GM12878 (cell line): ENCODE measurements around the gene DSTYK. TPM values are rescaled to one million over a fixed set of nuclear protein-coding genes. Genes with fewer than 3 reads are reported as not detected.

Source experiments
- ATAC-seq: fragments of 200-7000 bp; cut with Tn5 transposase; 3 replicates; pipeline ENCODE4 v1.9.1; 2020; ENCODE audit warnings: mild to moderate bottlenecking, moderate library complexity
- BruUV-seq: library from RNA; stranded (reverse); fragments of 400-500 nt; replicated peaks from 2 replicates; lab custom pipeline; 2021; lab: Mats Ljungman, UMichigan
- CTCF ChIA-PET: fragments of 300-600 bp; sonication (Branson Sonifier 250); formaldehyde crosslinking; extraction: SDS; loops from one replicate; lab custom pipeline; 2021; ENCODE audit warnings: inconsistent platforms; lab: Yijun Ruan, JAX
- POLR2A ChIA-PET: fragments of 350-600 bp; formaldehyde crosslinking; extraction: SDS; loops from one replicate; lab custom pipeline; 2021; ENCODE audit warnings: inconsistent platforms; lab: Charles Lee
- RAD21 ChIA-PET: fragments of 300-600 bp; sonication (Branson Sonifier 250); formaldehyde crosslinking; loops from one replicate; lab custom pipeline; 2023; ENCODE audit warnings: antibody characterized with exemption; ENCODE audit not compliant: unreplicated experiment; lab: Charles Lee
- SMC1A ChIA-PET: fragments of 300-600 bp; sonication (Branson Sonifier 250); formaldehyde crosslinking; loops from one replicate; lab custom pipeline; 2023; ENCODE audit not compliant: unreplicated experiment, uncharacterized antibody; lab: Charles Lee
- DNase-seq: peaks from one replicate; pipeline ENCODE4 v3.0.0-alpha.2; 2011; ENCODE audit warnings: low read depth, low spot score
- FAIRE-seq: peaks from 3 replicates; lab custom pipeline; 2011; peaks lifted over from hg19 to GRCh38; lab: Jason Lieb, UNC
- H2AFZ ChIP-seq: 2 replicates; pipeline ENCODE4 v1.6.0; 2011; ENCODE audit warnings: low read depth, low read length, control low read depth; ENCODE audit not compliant: control insufficient read depth
- H3K27ac ChIP-seq: 2 replicates; pipeline ENCODE4 v1.5.1; 2011; ENCODE audit warnings: control low read depth; ENCODE audit not compliant: control insufficient read depth, insufficient read depth
- H3K27me3 ChIP-seq, 2 experiments: replicated peaks in 1 of 2; 2 replicates each; pipeline versions ENCODE4 v1.6.0 to v1.6.1; 2011; ENCODE audit warnings: low read length in 1 of 2; ENCODE audit not compliant: control insufficient read depth in 2 of 2, insufficient read depth in 2 of 2
- H3K36me3 ChIP-seq, 2 experiments: 2 replicates each; pipeline ENCODE4 v1.5.1; 2011; ENCODE audit warnings: low read length in 1 of 2; ENCODE audit not compliant: control insufficient read depth in 2 of 2, insufficient read depth in 2 of 2
- H3K4me1 ChIP-seq: 2 replicates; pipeline ENCODE4 v1.6.1; 2011; ENCODE audit warnings: mild to moderate bottlenecking, low read length, moderate library complexity, mixed read lengths; ENCODE audit not compliant: control insufficient read depth, insufficient read depth
- H3K4me2 ChIP-seq: 2 replicates; pipeline ENCODE4 v1.6.0; 2011; ENCODE audit warnings: control low read depth; ENCODE audit not compliant: control insufficient read depth, insufficient read depth
- H3K4me3 ChIP-seq: fragments of 200-600 bp; sonication (generic); 2 replicates; pipeline ENCODE4 v1.5.1; 2016
- H3K79me2 ChIP-seq: 2 replicates; pipeline ENCODE4 v1.6.0; 2011; ENCODE audit warnings: low read length; ENCODE audit not compliant: control insufficient read depth, insufficient read depth
- H3K9ac ChIP-seq: 2 replicates; pipeline ENCODE4 v1.8.0; 2011; ENCODE audit warnings: low read length, control low read depth, mixed read lengths; ENCODE audit not compliant: control insufficient read depth, insufficient read depth
- H3K9me3 ChIP-seq: replicated peaks from 3 replicates; pipeline ENCODE4 v1.5.1; 2011; ENCODE audit warnings: mild to moderate bottlenecking, low read length; ENCODE audit not compliant: control insufficient read depth, insufficient read depth
- H4K20me1 ChIP-seq: 2 replicates; pipeline ENCODE4 v1.6.0; 2011; ENCODE audit not compliant: control insufficient read depth, insufficient read depth
- BHLHE40 ChIP-seq, 2 experiments: fragments of 450-650 bp in 1 of 2; IDR thresholded peaks; 2 replicates each; pipeline ENCODE4 v1.6.1; 2011 to 2017; ENCODE audit warnings: low read depth in 2 of 2, borderline replicate concordance in 1 of 2, improper control_type of control experiment in 1 of 2, low read length in 1 of 2, mild to moderate bottlenecking in 1 of 2
- EGR1 ChIP-seq, 2 experiments: IDR thresholded peaks; 1 replicate in 1 of 2; 2 replicates in 1 of 2; pipeline ENCODE4 v1.6.1; 2011 to 2012; ENCODE audit warnings: low read depth in 2 of 2, low read length in 2 of 2, borderline replicate concordance in 1 of 2, mild to moderate bottlenecking in 1 of 2, moderate library complexity in 1 of 2
- SKIL ChIP-seq: fragments of 450-650 bp; IDR thresholded peaks from 2 replicates; pipeline ENCODE4 v1.6.1; 2017; ENCODE audit warnings: mild to moderate bottlenecking, low read depth, inconsistent platforms; ENCODE audit not compliant: poor library complexity, severe bottlenecking
- SREBF2 ChIP-seq: IDR thresholded peaks from 2 replicates; pipeline ENCODE4 v1.6.1; 2012; ENCODE audit warnings: mild to moderate bottlenecking, low read length
- USF1 ChIP-seq: IDR thresholded peaks from 2 replicates; pipeline ENCODE4 v1.6.1; 2011; ENCODE audit warnings: borderline replicate concordance, low read depth, mild to moderate bottlenecking, moderate library complexity, mixed read lengths, low read length; ENCODE audit not compliant: insufficient read depth; ENCODE audit errors: extremely low read length
- ZBED1 ChIP-seq: IDR thresholded peaks from 2 replicates; pipeline ENCODE4 v1.6.1; 2016; ENCODE audit warnings: borderline replicate concordance
- ZNF207 ChIP-seq: fragments of 450-650 bp; IDR thresholded peaks from 2 replicates; pipeline ENCODE4 v1.6.1; 2014; ENCODE audit warnings: antibody characterized with exemption, mild to moderate bottlenecking, borderline replicate concordance
- WGBS: methylation state at CpG from one replicate; pipeline ENCODE4 v1.1.6; 2016; ENCODE audit warnings: low lambda C conversion rate; ENCODE audit not compliant: insufficient replicate concordance, insufficient coverage; ENCODE audit errors: missing lambda C conversion rate; 5-methylcytosine and 5-hydroxymethylcytosine counted together
- in situ Hi-C: fragments of 300-500 bp; cut with MboI; formaldehyde crosslinking; loops from 9 replicates; pipeline ENCODE4 v1.14.3; 2018; ENCODE audit warnings: mixed read lengths
- intact Hi-C: fragments of 100-400 bp; cut with micrococcal nuclease; formaldehyde crosslinking; loops from one replicate; pipeline ENCODE4 v1.14.2; 2022; ENCODE audit not compliant: unreplicated experiment
- polyA plus RNA-seq, 11 experiments: library from polyadenylated mRNA; depleted of rRNA in 4 of 11; unstranded in 6 of 11; stranded (reverse) in 5 of 11; fragments of >200 nt; fragmentation: Nextera tagmentation in 4 of 11; fragmentation: Illumina TruSeq in 1 of 11; extraction: Ambion mirVana in 4 of 11; extraction: Trizol in 1 of 11; gene quantifications; 1 replicate in 1 of 11; 2 replicates in 10 of 11; pipeline versions ENCODE4 v1.2.1 to v1.2.3, GENCODE V29; 2011 to 2016; ENCODE audit warnings: inconsistent platforms in 2 of 11, missing spikeins in 2 of 11, low read depth in 1 of 11
- total RNA-seq, 4 experiments: library from RNA; depleted of rRNA in 3 of 4; stranded (reverse); fragments of >200 nt in 3 of 4; fragmentation: Illumina TruSeq in 1 of 4; extraction: Trizol in 1 of 4; gene quantifications; 2 replicates each; pipeline versions ENCODE4 v1.2.1 to v1.2.3, GENCODE V29; 2013 to 2021

DSTYK gene
- total and polyA plus RNA-seq, 10 of the 15 experiments (the other 5 are each of a cell fraction or from before 2014, with no cell fraction given): 2.7 to 5.5 (median 3.6) TPM

GRCh38 chr1:205257735-205258134 is 46.2 kb upstream of the DSTYK start:
- H3K27me3 ChIP-seq: no peaks in the 10 kb centered on the region; a peak in 2 of 4 replicates
- RAD21 ChIA-PET: interaction anchor here (0.8 to 21.3 kb wide), 4 partner anchors 13 to 117 kb away, joined by 3 to 728 read pairs (median 4); partner anchors contain the start of gene TMCC2
- DNase-seq (no peak), FAIRE-seq (no peak), ATAC-seq (no peak)
- H3K4me2 ChIP-seq: no peak overlapping the region
- no peaks in the 10 kb centered on the region for H3K79me2 ChIP-seq
- no peak for TF ChIP-seq ZNF207
- H3K4me3 ChIP-seq: no peak overlapping the region
- SMC1A ChIA-PET: interaction anchor here (0.7 to 17.4 kb wide), 6 partner anchors 19 to 196 kb away, joined by 3 to 427 read pairs (median 8); partner anchors contain the start of genes RBBP5 and TMCC2
- H4K20me1 ChIP-seq: peaks cover 4% of the 10 kb centered on the region
- H3K9ac ChIP-seq: no peak overlapping the region
- no TSS peak for BruUV-seq
- POLR2A ChIA-PET: interaction anchor here (7.0 kb wide), 1 partner anchor 28 kb away, joined by 75 read pairs; the partner anchor contains the start of gene TMCC2
- no peak overlapping the region for H2AFZ ChIP-seq
- in situ Hi-C loops: loop anchor here (5.0 kb wide), 1 partner anchor 280 kb away; no protein-coding TSS in a partner anchor
- CTCF ChIA-PET: interaction anchor here (0.7 to 42.1 kb wide), 13 partner anchors 12 to 282 kb away, joined by 3 to 2333 read pairs (median 12); partner anchors contain the start of genes NUAK2 and TMCC2
- H3K27ac ChIP-seq: no peak overlapping the region
- H3K4me1 ChIP-seq: no peaks in the 10 kb centered on the region
- no peaks in the 10 kb centered on the region for H3K36me3 ChIP-seq
- WGBS: 0% methylated on average over 2 of the region's 2 CpGs
- no peaks in the 10 kb centered on the region for H3K9me3 ChIP-seq
- intact Hi-C loops: loop anchor here (2.0 to 5.0 kb wide), 2 partner anchors 115 to 197 kb away; no protein-coding TSS in a partner anchor

- H3K9ac ChIP-seq: no peak overlapping the region
- no peak overlapping the region for H3K4me2 ChIP-seq
- H3K79me2 ChIP-seq: no peaks in the 10 kb centered on the region
- DNase-seq (no peak), FAIRE-seq (no peak), ATAC-seq (no peak)
- CTCF ChIA-PET: interaction anchor here (0.7 to 42.1 kb wide), 30 partner anchors 9 to 315 kb away, joined by 3 to 2333 read pairs (median 6); partner anchors contain the start of genes NUAK2, RBBP5 and TMCC2
- H3K27ac ChIP-seq: no peak overlapping the region
- SMC1A ChIA-PET: interaction anchor here (1.0 to 17.4 kb wide), 16 partner anchors 9 to 284 kb away, joined by 3 to 427 read pairs (median 7); partner anchors contain the start of genes DSTYK and TMCC2
- H3K36me3 ChIP-seq: no peaks in the 10 kb centered on the region
- TF ChIP-seq SKIL: no peak
- TF ChIP-seq EGR1 (IDR thresholded peaks at IDR 0.05; ENCODE audit: borderline replicate concordance in 1 of 2, low read depth in 2 of 2, low read length in 2 of 2): no peak
- TF ChIP-seq BHLHE40 (IDR thresholded peaks at IDR 0.05; ENCODE audit: borderline replicate concordance in 1 of 2, low read depth in 2 of 2, low read length in 1 of 2): no peak
- TF ChIP-seq SREBF2: no peak
- TF ChIP-seq USF1: no peak
- no peak for TF ChIP-seq ZBED1
- H3K4me3 ChIP-seq: no peak overlapping the region
- no TSS peak for BruUV-seq
- intact Hi-C loops (loop anchor here (1.0 to 5.0 kb wide), 5 partner anchors 29 to 282 kb away; no protein-coding TSS in a partner anchor), in situ Hi-C loops (loop anchor here (5.0 kb wide), 1 partner anchor 280 kb away; no protein-coding TSS in a partner anchor)
- H3K4me1 ChIP-seq: no peaks in the 10 kb centered on the region
- H2AFZ ChIP-seq: no peak overlapping the region
- peaks cover 4% of the 10 kb centered on the region for H4K20me1 ChIP-seq
- POLR2A ChIA-PET: interaction anchor here (1.1 to 7.0 kb wide), 2 partner anchors 16 to 27 kb away, joined by 3 to 75 read pairs; partner anchors contain the start of gene TMCC2
- peaks cover 0 to 1% of the 10 kb centered on the region in 2 experiments; a peak in 2 of 4 replicates for H3K27me3 ChIP-seq
- WGBS: 25% methylated on average over 19 of the region's 19 CpGs
- RAD21 ChIA-PET: interaction anchor here (0.9 to 21.3 kb wide), 11 partner anchors 9 to 281 kb away, joined by 3 to 728 read pairs (median 8); partner anchors contain the start of gene TMCC2
- H3K9me3 ChIP-seq: no peaks in the 10 kb centered on the region
These were observed 45.6 kb upstream of the DSTYK start for GRCh38 chr1:205256951-205257625.
